ENCODE measurements around the gene MATN3. TPM values are rescaled to one million over a fixed set of nuclear protein-coding genes. Genes with fewer than 3 reads are reported as not detected.

Gene MATN3
- total RNA-seq, 2 donors from 2014 or later, result 1.3 to 1.8 TPM

GRCh38 chr2:19988600-19988999 is 23.9 kb downstream of the MATN3 start:
- DNase-seq (ENCODE audit: low spot score) (no peak), ATAC-seq (ENCODE audit: insufficient number of reproducible peaks, low FRiP score, low read depth) (no peak)
- Histone ChIP-seq H3K36me3 (no peaks in the 10 kb centered on the region), H3K4me3 (peak overlapping the region; percentile 92), H3K27ac (no peak overlapping the region), H3K9me3 (no peaks in the 10 kb centered on the region), H3K4me1 (ENCODE audit: control insufficient read depth in 1 of 2, low read depth in 2 of 2) (peaks cover 4 to 16% of the 10 kb centered on the region in 2 donors), H3K27me3 (replicated peaks; ENCODE audit: insufficient read depth) (no peaks in the 10 kb centered on the region)
- TF ChIP-seq, protein P1, sequence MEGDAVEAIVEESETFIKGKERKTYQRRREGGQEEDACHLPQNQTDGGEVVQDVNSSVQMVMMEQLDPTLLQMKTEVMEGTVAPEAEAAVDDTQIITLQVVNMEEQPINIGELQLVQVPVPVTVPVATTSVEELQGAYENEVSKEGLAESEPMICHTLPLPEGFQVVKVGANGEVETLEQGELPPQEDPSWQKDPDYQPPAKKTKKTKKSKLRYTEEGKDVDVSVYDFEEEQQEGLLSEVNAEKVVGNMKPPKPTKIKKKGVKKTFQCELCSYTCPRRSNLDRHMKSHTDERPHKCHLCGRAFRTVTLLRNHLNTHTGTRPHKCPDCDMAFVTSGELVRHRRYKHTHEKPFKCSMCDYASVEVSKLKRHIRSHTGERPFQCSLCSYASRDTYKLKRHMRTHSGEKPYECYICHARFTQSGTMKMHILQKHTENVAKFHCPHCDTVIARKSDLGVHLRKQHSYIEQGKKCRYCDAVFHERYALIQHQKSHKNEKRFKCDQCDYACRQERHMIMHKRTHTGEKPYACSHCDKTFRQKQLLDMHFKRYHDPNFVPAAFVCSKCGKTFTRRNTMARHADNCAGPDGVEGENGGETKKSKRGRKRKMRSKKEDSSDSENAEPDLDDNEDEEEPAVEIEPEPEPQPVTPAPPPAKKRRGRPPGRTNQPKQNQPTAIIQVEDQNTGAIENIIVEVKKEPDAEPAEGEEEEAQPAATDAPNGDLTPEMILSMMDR (IDR thresholded peaks at IDR 0.05), result no peak

DNA sequence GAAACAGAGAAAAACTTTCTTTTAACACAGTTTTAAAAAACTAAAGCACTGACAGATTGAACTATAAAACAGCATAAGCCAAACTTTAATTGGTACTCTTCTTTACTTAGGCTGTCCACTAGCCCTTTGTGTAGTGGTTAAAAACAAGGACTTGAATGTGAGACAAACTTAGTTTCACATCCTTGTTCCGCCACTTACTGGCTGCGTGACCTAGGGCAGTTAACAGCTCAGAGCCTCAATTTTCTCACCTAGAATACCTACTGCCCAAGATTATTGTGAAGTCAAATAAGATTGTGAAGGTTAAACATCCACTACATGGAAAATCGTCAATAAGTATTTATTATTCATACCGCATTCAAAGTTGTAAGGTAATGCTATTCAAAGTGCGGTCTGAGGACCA is 24.5 kb downstream of the MATN3 start:
- H3K4me1 ChIP-seq (ENCODE audit: control insufficient read depth in 1 of 2, low read depth in 2 of 2), result peaks cover 4 to 16% of the 10 kb centered on the region in 2 donors
- H3K4me3 ChIP-seq, result no peak overlapping the region
- H3K27me3 ChIP-seq (replicated peaks; ENCODE audit: insufficient read depth), result no peaks in the 10 kb centered on the region
- ATAC-seq (ENCODE audit: insufficient number of reproducible peaks, low FRiP score, low read depth) (no peak), DNase-seq (ENCODE audit: low spot score) (no peak)
- TF ChIP-seq, protein P1 (IDR thresholded peaks at IDR 0.05), result no peak
- no peaks in the 10 kb centered on the region for H3K36me3 ChIP-seq
- no peaks in the 10 kb centered on the region for H3K9me3 ChIP-seq
- no peak overlapping the region for H3K27ac ChIP-seq

DNA sequence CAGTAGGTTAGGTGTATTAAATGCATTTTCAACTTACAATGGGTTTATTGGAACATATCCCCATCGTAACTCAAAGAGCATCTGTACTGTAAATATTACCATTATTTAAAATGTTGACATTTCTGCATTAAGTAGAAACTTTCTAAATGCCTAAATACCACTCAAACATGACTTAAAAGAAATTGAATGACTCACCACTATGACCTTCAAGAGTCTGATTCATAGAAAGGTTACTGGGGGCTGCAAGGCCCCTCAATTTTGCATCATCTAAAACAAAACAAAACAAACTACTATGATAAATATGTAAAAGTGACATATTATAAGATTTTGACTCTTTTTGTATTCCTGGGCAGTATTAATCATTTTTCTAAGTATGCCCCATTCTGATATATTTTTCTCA is 30.2 kb downstream of the MATN3 start:
- Histone ChIP-seq H3K4me1 (ENCODE audit: control insufficient read depth in 1 of 2, low read depth in 2 of 2) (no peaks in the 10 kb centered on the region), H3K27me3 (replicated peaks; ENCODE audit: insufficient read depth) (no peaks in the 10 kb centered on the region), H3K9me3 (no peaks in the 10 kb centered on the region), H3K36me3 (no peaks in the 10 kb centered on the region), H3K4me3 (no peak overlapping the region), H3K27ac (no peak overlapping the region)
- DNase-seq (ENCODE audit: low spot score) (no peak), ATAC-seq (ENCODE audit: insufficient number of reproducible peaks, low FRiP score, low read depth) (no peak)
- TF ChIP-seq, protein P1 (IDR thresholded peaks at IDR 0.05), result no peak

GRCh38 chr2:19979932-19980331 is 32.5 kb downstream of the MATN3 start:
- Histone ChIP-seq H3K36me3 (peaks cover 2% of the 10 kb centered on the region), H3K4me3 (no peak overlapping the region), H3K27me3 (replicated peaks; ENCODE audit: insufficient read depth) (no peaks in the 10 kb centered on the region), H3K27ac (no peak overlapping the region), H3K4me1 (ENCODE audit: control insufficient read depth in 1 of 2, low read depth in 2 of 2) (no peaks in the 10 kb centered on the region), H3K9me3 (no peaks in the 10 kb centered on the region)
- DNase-seq (ENCODE audit: low spot score), result no peak
- TF ChIP-seq, protein P1 (IDR thresholded peaks at IDR 0.05), result no peak
- ATAC-seq (ENCODE audit: insufficient number of reproducible peaks, low FRiP score, low read depth), result no peak

DNA sequence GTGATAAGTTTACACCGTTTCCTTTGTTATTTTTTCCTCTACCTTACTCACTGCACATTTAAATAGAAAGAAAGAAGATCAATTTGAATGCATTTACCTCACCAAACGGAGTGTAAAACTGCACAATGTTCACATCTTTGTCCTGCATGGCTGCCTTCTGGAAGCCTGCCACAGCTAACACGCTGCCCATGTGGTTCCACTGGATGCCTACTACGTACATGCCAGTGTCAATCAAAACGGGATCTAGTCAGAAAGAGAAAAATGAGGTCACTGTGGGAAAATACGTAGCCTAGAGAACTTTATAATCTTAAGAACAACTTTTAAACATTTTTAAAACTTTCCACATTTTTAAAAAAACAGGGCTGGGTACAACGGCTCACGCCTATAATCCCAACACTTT is 39.0 kb downstream of the MATN3 start:
- ATAC-seq (ENCODE audit: insufficient number of reproducible peaks, low FRiP score, low read depth), result no peak
- H3K36me3 ChIP-seq, result peaks cover 3% of the 10 kb centered on the region
- no peaks in the 10 kb centered on the region for H3K27me3 ChIP-seq (replicated peaks; ENCODE audit: insufficient read depth)
- no peaks in the 10 kb centered on the region for H3K4me1 ChIP-seq (ENCODE audit: control insufficient read depth in 1 of 2, low read depth in 2 of 2)
- TF ChIP-seq, protein P1 (IDR thresholded peaks at IDR 0.05), result no peak
- no peak overlapping the region for H3K4me3 ChIP-seq
- no peak overlapping the region for H3K27ac ChIP-seq
- H3K9me3 ChIP-seq, result no peaks in the 10 kb centered on the region
- no peak for DNase-seq (ENCODE audit: low spot score)
